Effector memory CD4-positive, alpha-beta T cell (primary cell): ENCODE results near the gene NQO2.
A peak's percentile ranks its signal among the peaks of the same experiment; 100 is the strongest.

Source experiments
- DNase-seq, 3 donors: peaks; one replicate each; pipeline ENCODE4 v3.0.0-alpha.2; 2020
- H3K27ac ChIP-seq: 2 replicates; pipeline ENCODE4 v1.7.0; 2013; ENCODE audit warnings: mild to moderate bottlenecking, low read length, moderate library complexity; ENCODE audit not compliant: insufficient read depth, poor library complexity, severe bottlenecking
- H3K27me3 ChIP-seq: replicated peaks from 2 replicates; pipeline ENCODE4 v1.7.0; 2013; ENCODE audit warnings: mild to moderate bottlenecking, low read length; ENCODE audit not compliant: insufficient read depth, control insufficient read depth, poor library complexity, severe bottlenecking
- H3K36me3 ChIP-seq: 2 replicates; pipeline ENCODE4 v1.7.0; 2013; ENCODE audit warnings: mild to moderate bottlenecking, low read length, moderate library complexity; ENCODE audit not compliant: control insufficient read depth, insufficient read depth
- H3K4me1 ChIP-seq: 2 replicates; pipeline ENCODE4 v1.7.0; 2013; ENCODE audit warnings: low read length, mild to moderate bottlenecking; ENCODE audit not compliant: control insufficient read depth, insufficient read depth, poor library complexity, severe bottlenecking
- H3K4me3 ChIP-seq: 2 replicates; pipeline ENCODE4 v1.7.0; 2013; ENCODE audit warnings: low read length, low read depth, mild to moderate bottlenecking; ENCODE audit not compliant: insufficient read depth, poor library complexity, severe bottlenecking
- H3K9me3 ChIP-seq: 2 replicates; pipeline ENCODE4 v1.7.0; 2013; ENCODE audit warnings: mild to moderate bottlenecking, low read length, moderate library complexity; ENCODE audit not compliant: control insufficient read depth

NQO2 gene

DNA sequence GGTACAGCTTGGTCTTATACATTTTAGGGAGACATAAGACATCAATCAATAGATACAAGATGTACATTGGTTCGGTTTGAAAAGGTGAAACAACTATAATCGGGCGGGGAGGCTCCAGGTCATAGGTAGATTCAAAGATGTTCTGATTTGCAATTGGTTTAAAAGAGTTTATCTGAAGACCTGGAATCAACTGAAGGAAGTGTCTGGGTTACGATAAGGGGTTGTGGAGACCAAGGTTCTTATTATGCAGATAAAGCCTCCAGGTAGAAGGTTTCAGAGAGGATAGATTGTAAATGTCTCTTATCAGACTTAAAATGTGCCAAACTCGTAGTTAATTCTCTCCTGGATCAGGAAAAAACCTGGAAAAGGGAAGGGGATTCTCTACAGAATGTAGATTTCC, 22.4 kb upstream of the NQO2 start:
- no peaks in the 10 kb centered on the region for H3K4me1 ChIP-seq
- H3K27ac ChIP-seq = no peak overlapping the region
- no peaks in the 10 kb centered on the region for H3K9me3 ChIP-seq
- no peaks in the 10 kb centered on the region for H3K27me3 ChIP-seq
- DNase-seq = no peak
- H3K36me3 ChIP-seq = no peaks in the 10 kb centered on the region
- no peak overlapping the region for H3K4me3 ChIP-seq

DNA sequence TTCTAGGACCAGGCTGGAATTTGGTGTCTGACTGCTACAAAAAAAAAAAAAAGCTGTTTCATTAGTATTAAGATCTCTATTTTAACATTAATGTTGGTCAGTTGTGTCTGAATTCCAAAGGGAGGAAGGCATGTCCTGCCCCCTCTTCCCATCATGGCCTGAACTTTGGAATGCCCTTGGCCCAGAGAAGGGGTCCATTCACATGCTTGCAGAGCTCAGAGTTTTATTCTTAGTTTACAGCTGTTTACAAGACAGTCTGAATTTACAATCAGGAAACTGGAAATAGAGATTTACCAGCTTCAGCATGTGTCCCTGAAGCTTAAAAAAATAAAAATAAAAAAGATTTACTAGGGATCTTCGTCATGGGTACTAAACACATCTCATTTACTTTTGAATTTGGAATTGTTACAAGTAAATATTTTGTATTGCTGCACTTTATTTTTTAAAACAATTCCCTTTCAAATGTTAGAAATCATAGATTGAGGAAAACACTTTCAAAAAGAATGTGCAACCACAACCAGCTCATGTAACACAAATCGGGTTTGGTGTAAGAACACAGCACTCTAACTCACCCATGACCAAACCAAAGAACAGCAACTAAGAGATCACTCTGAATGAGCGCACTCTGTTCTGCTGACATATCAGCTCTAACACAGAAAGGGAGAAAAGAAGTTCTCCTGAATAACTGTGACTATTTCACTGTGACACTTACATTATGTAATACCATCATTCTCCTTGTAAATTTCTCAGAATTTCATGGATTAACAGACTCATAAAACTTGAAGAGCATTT, 21.7 kb upstream of the NQO2 start:
- H3K9me3 ChIP-seq = no peaks in the 10 kb centered on the region
- H3K4me3 ChIP-seq = no peak overlapping the region
- H3K36me3 ChIP-seq = no peaks in the 10 kb centered on the region
- H3K27ac ChIP-seq = no peak overlapping the region
- no peaks in the 10 kb centered on the region for H3K4me1 ChIP-seq
- H3K27me3 ChIP-seq = no peaks in the 10 kb centered on the region
- DNase-seq = no peak

DNA sequence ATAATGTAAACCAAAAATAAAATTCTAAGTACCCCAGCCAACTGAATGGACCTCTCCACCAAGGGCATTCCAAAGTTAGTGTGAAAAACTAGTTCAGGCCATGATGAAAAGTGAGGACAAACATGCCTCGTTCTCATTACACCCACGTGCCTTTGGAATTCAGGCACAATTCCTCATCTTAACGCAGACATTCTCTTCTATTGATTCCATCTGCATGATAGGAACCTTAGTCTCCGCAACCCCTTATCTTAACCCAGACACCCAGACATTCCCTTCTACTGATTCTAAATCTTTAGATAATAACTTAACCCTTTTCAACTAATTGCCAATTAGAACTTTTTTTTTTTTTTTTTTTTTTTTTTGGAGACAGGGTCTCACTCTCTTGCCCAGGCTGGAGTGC, 20.8 kb upstream of the NQO2 start:
- Histone ChIP-seq H3K4me1 (no peaks in the 10 kb centered on the region), H3K27me3 (no peaks in the 10 kb centered on the region), H3K27ac (no peak overlapping the region), H3K36me3 (no peaks in the 10 kb centered on the region), H3K9me3 (no peaks in the 10 kb centered on the region), H3K4me3 (no peak overlapping the region)
- DNase-seq = no peak

DNA sequence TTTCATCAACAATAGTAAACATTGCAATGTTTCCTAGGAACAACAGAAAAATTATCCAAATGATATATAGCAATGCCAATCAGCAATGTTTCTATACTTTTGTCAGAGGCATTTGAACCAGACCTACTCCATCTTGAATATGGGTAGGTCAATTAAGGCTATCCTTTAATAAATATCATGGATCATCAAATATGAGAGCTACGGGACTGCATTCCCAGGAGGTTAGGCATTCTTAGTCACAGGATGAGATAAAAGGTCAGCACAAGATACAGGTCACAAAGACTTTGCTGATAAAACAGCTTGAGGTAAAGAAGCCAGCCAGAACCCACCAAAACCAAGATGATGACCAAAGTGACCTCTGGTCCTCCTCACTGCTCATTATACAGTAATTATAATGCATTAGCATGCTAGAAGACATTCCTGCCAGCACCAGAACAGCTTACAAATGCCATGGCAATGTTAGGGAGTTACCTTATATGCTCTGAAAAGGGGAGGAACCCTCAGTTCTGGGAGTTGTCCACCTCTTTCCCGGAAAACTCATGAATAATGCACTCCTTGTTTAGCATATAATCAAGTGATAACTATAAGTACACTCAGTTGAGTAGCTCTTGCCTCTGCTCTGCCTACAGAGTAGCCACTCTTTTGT, 19.8 kb upstream of the NQO2 start:
- H3K4me3 ChIP-seq = no peak overlapping the region
- no peak for DNase-seq
- no peak overlapping the region for H3K27ac ChIP-seq
- no peaks in the 10 kb centered on the region for H3K36me3 ChIP-seq
- H3K9me3 ChIP-seq = no peaks in the 10 kb centered on the region
- H3K4me1 ChIP-seq = no peaks in the 10 kb centered on the region
- no peaks in the 10 kb centered on the region for H3K27me3 ChIP-seq

DNA sequence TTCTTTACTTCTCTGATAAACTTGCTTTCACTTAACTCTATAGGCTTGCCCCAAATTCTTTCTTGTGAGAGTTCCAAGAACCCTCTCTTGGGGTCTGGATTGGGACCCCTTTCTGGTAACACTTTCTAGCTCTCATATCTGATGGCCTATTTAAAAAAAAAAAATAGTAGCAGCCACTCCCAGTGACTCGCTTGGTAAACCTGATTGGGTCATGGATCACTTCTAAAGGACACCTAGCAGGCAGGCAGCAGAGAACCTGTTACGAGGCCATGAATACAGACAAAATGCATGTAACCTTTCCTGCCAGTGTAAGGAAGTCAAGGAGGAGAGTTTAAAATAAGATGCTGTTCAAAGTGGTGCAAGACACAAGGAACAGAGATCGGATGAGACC, 19.2 kb upstream of the NQO2 start:
- no peak for DNase-seq
- Histone ChIP-seq H3K36me3 (no peaks in the 10 kb centered on the region), H3K27me3 (no peaks in the 10 kb centered on the region), H3K4me1 (no peaks in the 10 kb centered on the region), H3K9me3 (no peaks in the 10 kb centered on the region), H3K4me3 (no peak overlapping the region), H3K27ac (no peak overlapping the region)

DNA sequence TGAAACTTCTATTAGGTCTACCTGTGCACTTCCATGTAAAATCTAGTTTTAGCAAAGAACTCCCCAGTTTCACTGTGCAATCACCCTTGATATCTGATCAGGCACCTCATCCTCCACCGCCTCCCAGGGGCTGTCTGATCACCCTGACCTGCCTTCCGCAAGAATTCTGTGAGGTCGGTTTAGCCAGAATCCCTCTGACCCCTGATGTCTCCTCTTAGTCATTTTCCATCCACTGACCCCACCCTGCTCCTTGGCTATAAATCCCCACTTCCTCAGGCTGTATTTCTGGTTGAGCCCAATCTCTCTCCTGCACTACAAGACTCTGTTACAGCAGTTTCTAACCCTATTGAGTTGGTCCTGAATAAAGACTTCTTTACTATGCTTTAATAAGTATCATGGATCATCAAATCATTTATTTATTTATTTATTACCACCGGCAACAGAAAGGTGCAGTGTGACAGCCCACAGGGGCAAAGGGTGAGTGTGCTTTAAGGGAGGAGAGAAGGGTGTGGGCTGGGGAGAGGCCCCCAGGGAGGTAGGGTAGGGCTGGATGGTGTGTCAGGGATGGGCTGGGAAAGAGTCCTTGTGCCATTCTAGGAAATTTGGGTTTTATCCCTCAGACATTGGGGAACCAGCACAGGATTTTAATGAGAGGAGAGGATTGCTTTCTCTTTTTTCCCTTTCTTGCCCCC, 17.1 kb upstream of the NQO2 start:
- Histone ChIP-seq H3K36me3 (no peaks in the 10 kb centered on the region), H3K27me3 (no peaks in the 10 kb centered on the region), H3K27ac (no peak overlapping the region), H3K4me3 (no peak overlapping the region), H3K4me1 (no peaks in the 10 kb centered on the region), H3K9me3 (no peaks in the 10 kb centered on the region)
- no peak for DNase-seq

DNA sequence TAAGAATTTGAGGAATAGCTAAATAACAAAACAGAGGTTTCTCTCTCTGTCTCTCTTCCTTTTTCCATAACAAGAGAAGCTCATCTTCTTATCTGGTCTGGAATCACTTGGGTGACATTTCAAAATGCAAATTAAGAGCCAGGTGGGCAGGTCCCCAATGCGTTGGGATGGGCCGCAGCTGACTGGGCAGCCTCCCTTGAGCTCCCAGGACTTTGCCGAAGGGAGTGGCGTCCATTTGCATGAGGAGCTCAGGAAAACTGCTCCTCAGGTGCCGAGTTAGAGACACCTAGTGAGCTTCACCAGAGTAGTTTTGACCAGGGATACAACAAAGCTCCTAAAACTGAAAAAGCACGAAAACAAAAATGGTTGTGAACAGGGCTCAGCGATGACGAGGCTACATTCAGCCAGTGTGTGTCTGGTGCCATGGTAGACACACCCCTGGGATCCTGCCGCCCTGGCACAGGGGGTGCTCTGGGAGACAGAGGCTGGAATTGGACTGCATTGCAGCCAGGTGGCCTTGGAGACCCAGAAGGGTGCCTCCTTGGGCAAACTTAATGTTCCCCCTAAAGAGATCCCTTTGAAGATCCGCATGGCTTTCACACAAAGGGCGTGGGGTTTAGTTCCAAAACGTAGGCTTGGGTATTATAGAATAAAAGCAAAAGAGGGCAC, 14.8 kb upstream of the NQO2 start:
- Histone ChIP-seq H3K27me3 (no peaks in the 10 kb centered on the region), H3K4me3 (no peak overlapping the region), H3K27ac (no peak overlapping the region), H3K36me3 (no peaks in the 10 kb centered on the region), H3K9me3 (no peaks in the 10 kb centered on the region), H3K4me1 (peaks cover 7% of the 10 kb centered on the region)
- no peak for DNase-seq

DNA sequence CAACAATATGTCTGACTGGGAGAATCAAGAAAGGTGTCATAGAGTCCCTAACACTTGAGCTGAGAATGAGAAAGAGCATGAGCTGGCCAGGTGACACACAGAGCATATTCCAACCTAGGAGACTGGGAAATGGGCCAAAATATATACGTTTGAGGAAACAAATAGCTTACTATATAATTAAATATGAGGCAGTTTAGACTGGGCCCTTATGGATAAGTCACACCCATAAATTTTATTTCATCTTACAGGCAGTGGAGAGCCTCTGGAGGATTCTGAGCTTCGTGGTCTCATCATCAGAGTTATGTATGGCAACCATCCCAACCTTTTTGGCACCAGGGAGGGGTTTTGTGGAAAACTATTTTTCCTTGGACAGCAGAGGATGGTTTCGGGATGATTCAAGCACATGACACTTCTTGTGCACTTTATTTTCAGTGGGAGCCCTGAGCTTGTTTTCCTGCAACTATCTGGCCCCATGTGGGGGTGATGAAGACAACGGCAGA, 12.9 kb upstream of the NQO2 start:
- DNase-seq = no peak
- H3K27ac ChIP-seq = no peak overlapping the region
- H3K4me1 ChIP-seq = peaks cover 7% of the 10 kb centered on the region
- no peaks in the 10 kb centered on the region for H3K27me3 ChIP-seq
- H3K4me3 ChIP-seq = no peak overlapping the region
- no peaks in the 10 kb centered on the region for H3K36me3 ChIP-seq
- no peaks in the 10 kb centered on the region for H3K9me3 ChIP-seq

DNA sequence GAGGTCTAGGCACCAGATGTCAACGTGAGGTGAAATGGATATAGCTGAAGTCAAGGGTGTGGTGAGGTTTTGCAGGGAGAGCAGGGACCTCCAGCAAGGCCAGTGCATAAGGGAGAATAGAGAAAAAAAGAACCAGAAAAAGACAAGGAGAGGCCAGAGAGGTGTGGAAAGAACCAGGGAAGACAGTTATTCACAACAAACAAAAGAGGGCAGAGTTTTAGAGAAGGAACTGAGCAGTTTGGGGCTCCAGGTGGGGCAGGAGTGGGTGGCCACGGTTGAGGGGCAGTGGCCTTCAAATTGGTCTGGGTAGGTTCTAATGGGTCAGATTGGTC, 11.6 kb upstream of the NQO2 start:
- Histone ChIP-seq H3K27me3 (no peaks in the 10 kb centered on the region), H3K4me1 (peaks cover 7% of the 10 kb centered on the region), H3K36me3 (no peaks in the 10 kb centered on the region), H3K9me3 (no peaks in the 10 kb centered on the region), H3K27ac (peak overlapping the region; percentile 98), H3K4me3 (peak overlapping the region; percentile 77)
- DNase-seq = no peak
